ENCODE results near the gene PACS2. TPM values are rescaled to one million over a fixed set of nuclear protein-coding genes. Genes with fewer than 3 reads are reported as not detected.

Gene PACS2
- total RNA-seq, 1 experiment from 2014 or later, result 62.0 TPM

- peak; percentile 60 for ATAC-seq
- Histone ChIP-seq H3K9ac (ENCODE audit: low read length) (peak within 1 kb of the TSS; percentile 85), H3K79me2 (ENCODE audit: low read length) (peaks cover 48% of the 10 kb centered on the region), H3F3A (ENCODE audit: low read length, unreplicated experiment) (no peaks in the 10 kb centered on the region), H3K4me1 (ENCODE audit: insufficient read depth, low read length) (peaks cover 17% of the 10 kb centered on the region), H3K36me3 (ENCODE audit: low read depth, low read length) (no peaks in the 10 kb centered on the region), H3K4me3 (ENCODE audit: low read length) (peak within 1 kb of the TSS; percentile 83), H3K27me3 (ENCODE audit: low read length) (no peaks in the 10 kb centered on the region), H3K4me2 (ENCODE audit: low read length) (peak within 1 kb of the TSS; percentile 98), H4K20me1 (ENCODE audit: low read length) (0 out of 2 replicates have a peak, but pooled peaks cover 3% of the 10 kb centered on the region), H3K27ac (ENCODE audit: low read length) (no peak within 1 kb of the TSS; the same call in 1 of the 2 replicates), H3K9me2 (replicated peaks; ENCODE audit: low read length) (no peaks in the 10 kb centered on the region), H2AFZ (ENCODE audit: low read length) (peak within 1 kb of the TSS; percentile 87), H3K9me3 (ENCODE audit: low read length) (no peaks in the 10 kb centered on the region)
- ChIA-PET POLR2A (ENCODE audit: unreplicated experiment) (no interaction called here), CTCF (no interaction called here)
- intact Hi-C loops (cut with micrococcal nuclease), result no loop called here
- no TSS peak for BruUV-seq (replicated peaks)
- no peak for TF ChIP-seq EZH2phosphoT487 (IDR thresholded peaks at IDR 0.05; ENCODE audit: borderline replicate concordance, low read length)
- no peak for TF ChIP-seq EZH2 (IDR thresholded peaks at IDR 0.05; ENCODE audit: low read length, unreplicated experiment)
- TF ChIP-seq CTCF (conservative IDR thresholded peaks at IDR 0.05; ENCODE audit: low read depth, low read length), result no peak
- DNase-seq, result peak; percentile 37
Measured at GRCh38 chr14:105419195-105420091, 104.9 kb downstream of the PACS2 start, which contains the start of gene MTA1. Gene MTA1, plus strand, starts transcription at chr14:105419827. Its CDS starts 209 bp downstream, at chr14:105420036.

- Histone ChIP-seq H4K20me1 (ENCODE audit: low read length) (0 out of 2 replicates have a peak, but pooled peaks cover 3% of the 10 kb centered on the region), H3K4me1 (ENCODE audit: insufficient read depth, low read length) (peaks cover 17% of the 10 kb centered on the region), H3K4me2 (ENCODE audit: low read length) (peak overlapping the region; percentile 98), H3F3A (ENCODE audit: low read length, unreplicated experiment) (no peaks in the 10 kb centered on the region), H3K9me3 (ENCODE audit: low read length) (no peaks in the 10 kb centered on the region), H3K27me3 (ENCODE audit: low read length) (no peaks in the 10 kb centered on the region), H2AFZ (ENCODE audit: low read length) (no peak overlapping the region), H3K79me2 (ENCODE audit: low read length) (peaks cover 57% of the 10 kb centered on the region), H3K9ac (ENCODE audit: low read length) (peak overlapping the region; percentile 85), H3K27ac (ENCODE audit: low read length) (no peak overlapping the region; the same call in 1 of the 2 replicates), H3K36me3 (ENCODE audit: low read depth, low read length) (no peaks in the 10 kb centered on the region), H3K4me3 (ENCODE audit: low read length) (peak overlapping the region; percentile 83), H3K9me2 (replicated peaks; ENCODE audit: low read length) (no peaks in the 10 kb centered on the region)
- no TSS peak for BruUV-seq (replicated peaks)
- TF ChIP-seq EZH2 (IDR thresholded peaks at IDR 0.05; ENCODE audit: low read length, unreplicated experiment) (no peak), CTCF (conservative IDR thresholded peaks at IDR 0.05; ENCODE audit: low read depth, low read length) (no peak), EZH2phosphoT487 (IDR thresholded peaks at IDR 0.05; ENCODE audit: borderline replicate concordance, low read length) (no peak)
- POLR2A ChIA-PET (ENCODE audit: unreplicated experiment), result no interaction called here
- no peak for DNase-seq
- intact Hi-C loops (cut with micrococcal nuclease), result no loop called here
- ATAC-seq, result peak; percentile 6
- CTCF ChIA-PET, result no interaction called here
Measured at GRCh38 chr14:105420101-105420973, 105.8 kb downstream of the PACS2 start.
